MM.1S (cell line): ENCODE data around the gene MS4A14.

ENCODE experiments used
- DNase-seq: peaks from one replicate; pipeline ENCODE4 v3.0.0-alpha.2; 2015
- H2AFZ ChIP-seq: fragments of 300-600 bp; sonication (generic); 2 replicates; pipeline ENCODE4 v1.6.0; 2016; ENCODE audit warnings: antibody characterized with exemption, low read length
- H3F3A ChIP-seq: fragments of 300-600 bp; sonication (generic); 2 replicates; pipeline ENCODE4 v1.6.1; 2016; ENCODE audit warnings: mild to moderate bottlenecking, antibody characterized with exemption, low read length, moderate library complexity, mixed read lengths; ENCODE audit not compliant: insufficient read depth
- H3K27ac ChIP-seq: fragments of 300-600 bp; sonication (generic); 2 replicates; pipeline ENCODE4 v1.5.1; 2016; ENCODE audit warnings: mild to moderate bottlenecking, low read length
- H3K27me3 ChIP-seq: fragments of 300-600 bp; sonication (generic); replicated peaks from 2 replicates; pipeline ENCODE4 v1.6.0; 2016; ENCODE audit warnings: low read length; ENCODE audit not compliant: insufficient read depth
- H3K36me3 ChIP-seq: fragments of 300-600 bp; sonication (generic); replicated peaks from 2 replicates; pipeline ENCODE4 v1.6.1; 2016; ENCODE audit warnings: mild to moderate bottlenecking, low read length, mixed read lengths; ENCODE audit not compliant: insufficient read depth
- H3K4me1 ChIP-seq: fragments of 300-600 bp; sonication (generic); 2 replicates; pipeline ENCODE4 v1.6.1; 2016; ENCODE audit warnings: low read length, mixed read lengths
- H3K4me2 ChIP-seq: fragments of 300-600 bp; sonication (generic); 2 replicates; pipeline ENCODE4 v1.6.0; 2016; ENCODE audit warnings: low read depth, low read length
- H3K4me3 ChIP-seq: fragments of 300-600 bp; sonication (generic); 2 replicates; pipeline ENCODE4 v1.5.1; 2016; ENCODE audit warnings: low read length, mixed read lengths
- H3K79me2 ChIP-seq: fragments of 300-600 bp; sonication (generic); 2 replicates; pipeline ENCODE4 v1.6.1; 2016; ENCODE audit warnings: mixed run types, low read length, mixed read lengths
- H3K9ac ChIP-seq: fragments of 300-600 bp; sonication (generic); 2 replicates; pipeline ENCODE4 v1.6.1; 2016; ENCODE audit warnings: low read length, mixed read lengths
- H3K9me2 ChIP-seq: fragments of 300-600 bp; sonication (generic); replicated peaks from 2 replicates; pipeline ENCODE4 v1.6.1; 2016; ENCODE audit warnings: mild to moderate bottlenecking, low read length, mixed read lengths; ENCODE audit not compliant: insufficient read depth
- H3K9me3 ChIP-seq: fragments of 300-600 bp; sonication (generic); replicated peaks from 2 replicates; pipeline ENCODE4 v1.6.1; 2016; ENCODE audit warnings: mild to moderate bottlenecking, low read length, mixed read lengths; ENCODE audit not compliant: insufficient read depth
- H4K20me1 ChIP-seq: fragments of 300-600 bp; sonication (generic); 2 replicates; pipeline ENCODE4 v1.6.1; 2016; ENCODE audit warnings: mild to moderate bottlenecking, low read length, moderate library complexity, mixed read lengths; ENCODE audit not compliant: insufficient read depth
- EZH2 ChIP-seq: fragments of 300-600 bp; sonication (generic); optimal IDR thresholded peaks from 2 replicates; pipeline ENCODE3; 2017; ENCODE audit warnings: low read depth, mild to moderate bottlenecking, antibody characterized with exemption, low read length, mixed read lengths
- EZH2phosphoT487 ChIP-seq: fragments of 300-600 bp; sonication (generic); IDR thresholded peaks from 2 replicates; pipeline ENCODE4 v1.6.1; 2018; ENCODE audit warnings: antibody characterized with exemption, low read length
- TF ChIP-seq, protein P1 (sequence below): fragments of 300-600 bp; sonication (generic); IDR thresholded peaks from 2 replicates; pipeline ENCODE4 v1.5.1; 2016; ENCODE audit warnings: antibody characterized with exemption, low read length, mixed read lengths

MS4A14 gene

DNA sequence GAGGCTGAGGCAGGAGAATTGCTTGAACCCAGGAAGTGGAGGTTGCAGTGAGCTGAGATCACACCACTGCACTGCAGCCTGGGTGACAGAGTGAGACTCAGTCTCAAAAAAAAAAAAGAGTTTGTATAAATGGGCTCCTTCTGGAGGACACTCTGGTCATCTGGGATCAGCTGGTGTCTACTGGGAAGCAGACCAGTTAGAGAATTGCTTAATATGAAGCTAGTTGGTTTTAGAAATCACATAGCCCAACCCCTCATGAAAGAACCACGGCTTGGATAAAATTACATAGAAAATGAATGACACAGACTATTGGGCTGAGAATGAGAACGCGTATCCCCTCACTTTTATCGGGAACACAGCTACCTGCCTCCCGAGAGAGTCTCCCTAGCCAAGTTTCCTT, 3.2 kb upstream of the MS4A14 start:
- Histone ChIP-seq H3K4me3 (no peak overlapping the region), H3K9me3 (no peaks in the 10 kb centered on the region), H3K27ac (no peak overlapping the region), H3K9ac (no peak overlapping the region), H3K27me3 (no peaks in the 10 kb centered on the region), H3K4me1 (no peaks in the 10 kb centered on the region), H4K20me1 (no peaks in the 10 kb centered on the region), H2AFZ (no peak overlapping the region), H3K4me2 (no peak overlapping the region), H3K79me2 (no peaks in the 10 kb centered on the region), H3K9me2 (no peaks in the 10 kb centered on the region), H3F3A (no peaks in the 10 kb centered on the region), H3K36me3 (no peaks in the 10 kb centered on the region)
- no peak for DNase-seq
- TF ChIP-seq EZH2phosphoT487 (no peak), EZH2 (no peak)
- TF ChIP-seq, protein P1, sequence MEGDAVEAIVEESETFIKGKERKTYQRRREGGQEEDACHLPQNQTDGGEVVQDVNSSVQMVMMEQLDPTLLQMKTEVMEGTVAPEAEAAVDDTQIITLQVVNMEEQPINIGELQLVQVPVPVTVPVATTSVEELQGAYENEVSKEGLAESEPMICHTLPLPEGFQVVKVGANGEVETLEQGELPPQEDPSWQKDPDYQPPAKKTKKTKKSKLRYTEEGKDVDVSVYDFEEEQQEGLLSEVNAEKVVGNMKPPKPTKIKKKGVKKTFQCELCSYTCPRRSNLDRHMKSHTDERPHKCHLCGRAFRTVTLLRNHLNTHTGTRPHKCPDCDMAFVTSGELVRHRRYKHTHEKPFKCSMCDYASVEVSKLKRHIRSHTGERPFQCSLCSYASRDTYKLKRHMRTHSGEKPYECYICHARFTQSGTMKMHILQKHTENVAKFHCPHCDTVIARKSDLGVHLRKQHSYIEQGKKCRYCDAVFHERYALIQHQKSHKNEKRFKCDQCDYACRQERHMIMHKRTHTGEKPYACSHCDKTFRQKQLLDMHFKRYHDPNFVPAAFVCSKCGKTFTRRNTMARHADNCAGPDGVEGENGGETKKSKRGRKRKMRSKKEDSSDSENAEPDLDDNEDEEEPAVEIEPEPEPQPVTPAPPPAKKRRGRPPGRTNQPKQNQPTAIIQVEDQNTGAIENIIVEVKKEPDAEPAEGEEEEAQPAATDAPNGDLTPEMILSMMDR = no peak

DNA sequence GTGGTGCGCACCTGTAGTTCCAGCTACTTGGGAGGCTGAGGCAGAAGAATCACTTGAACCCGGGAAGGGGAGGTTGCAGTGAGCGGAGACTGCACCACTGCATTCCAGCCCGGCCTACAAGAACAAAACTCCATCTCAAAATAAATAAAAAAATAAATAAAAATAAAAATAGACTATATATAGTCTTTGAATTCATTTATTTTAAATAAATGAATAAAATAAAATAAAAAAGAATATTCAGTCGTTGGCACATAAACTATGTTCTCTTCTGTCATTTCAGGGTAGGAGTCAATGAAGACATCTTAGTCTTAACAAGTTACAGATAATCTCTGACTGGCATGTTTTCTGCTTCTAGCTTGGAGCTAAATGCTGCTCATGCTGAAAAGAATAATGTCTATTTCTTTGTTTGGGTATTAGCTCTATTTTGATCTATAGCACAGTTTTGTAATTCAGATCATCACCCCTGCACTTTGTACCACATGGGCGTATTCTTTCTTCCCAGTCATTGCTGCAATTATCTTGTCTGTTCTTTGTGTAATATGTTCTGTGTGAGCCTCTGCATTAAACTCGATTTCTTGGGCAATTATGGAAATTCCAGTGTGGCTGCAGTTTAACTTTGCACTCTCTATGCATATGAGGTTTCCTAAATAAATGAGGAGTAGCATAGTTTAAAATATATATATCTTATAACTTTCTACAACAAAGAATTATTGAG, 1.4 kb upstream of the MS4A14 start:
- no peaks in the 10 kb centered on the region for H3K4me1 ChIP-seq
- no peak overlapping the region for H3K27ac ChIP-seq
- no peaks in the 10 kb centered on the region for H4K20me1 ChIP-seq
- H3K9me3 ChIP-seq = no peaks in the 10 kb centered on the region
- H3K9me2 ChIP-seq = no peaks in the 10 kb centered on the region
- H3K9ac ChIP-seq = no peak overlapping the region
- H3F3A ChIP-seq = no peaks in the 10 kb centered on the region
- DNase-seq = no peak
- no peak overlapping the region for H3K4me2 ChIP-seq
- H3K79me2 ChIP-seq = no peaks in the 10 kb centered on the region
- H3K36me3 ChIP-seq = no peaks in the 10 kb centered on the region
- TF ChIP-seq, protein P1 = no peak
- H2AFZ ChIP-seq = no peak overlapping the region
- no peaks in the 10 kb centered on the region for H3K27me3 ChIP-seq
- H3K4me3 ChIP-seq = no peak overlapping the region

DNA sequence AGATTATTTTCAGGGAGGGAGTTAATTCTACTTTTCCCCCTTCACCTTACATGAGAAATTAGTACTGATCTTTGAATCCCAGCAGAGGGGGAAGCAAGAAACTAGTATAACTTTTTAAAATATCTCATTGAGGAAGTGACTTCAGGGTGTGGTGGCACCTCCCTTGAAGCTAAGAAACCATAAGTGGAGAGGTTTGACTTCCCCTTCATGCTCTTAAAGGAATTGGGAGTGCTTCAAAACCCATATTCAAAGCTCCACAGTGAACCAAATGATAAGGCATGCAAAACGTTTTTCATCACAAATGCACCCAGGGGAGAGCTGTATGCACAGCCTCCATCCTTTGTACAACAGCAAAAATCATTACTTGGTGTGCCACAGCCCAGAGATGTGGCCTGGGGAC, 540 bp downstream of the MS4A14 start:
- Histone ChIP-seq H4K20me1 (no peaks in the 10 kb centered on the region), H3K27ac (no peak overlapping the region), H3K27me3 (no peaks in the 10 kb centered on the region), H3F3A (no peaks in the 10 kb centered on the region), H3K79me2 (no peaks in the 10 kb centered on the region), H3K4me2 (no peak overlapping the region), H3K36me3 (no peaks in the 10 kb centered on the region), H3K9me2 (no peaks in the 10 kb centered on the region), H2AFZ (no peak overlapping the region), H3K4me3 (no peak overlapping the region), H3K4me1 (no peaks in the 10 kb centered on the region), H3K9me3 (no peaks in the 10 kb centered on the region), H3K9ac (no peak overlapping the region)
- TF ChIP-seq EZH2phosphoT487 (no peak), EZH2 (no peak)
- TF ChIP-seq, protein P1 = no peak
- DNase-seq = no peak
